Kidney (tissue), 14 donors: ENCODE measurements around the gene PTX3. TPM values are rescaled to one million over a fixed set of nuclear protein-coding genes. Genes with fewer than 3 reads are reported as not detected.

Experiments
- DNase-seq, 5 donors: peaks; one replicate each; pipeline ENCODE4 v3.0.0-alpha.2; 2013 to 2020
- FAIRE-seq: peaks from 2 replicates; lab custom pipeline; 2012; peaks lifted over from hg19 to GRCh38; lab: Jason Lieb, UNC
- H3K27ac ChIP-seq, 2 donors: one replicate each; pipeline ENCODE4 v1.7.0; 2013; ENCODE audit warnings: low read depth in 2 of 2, low read length in 2 of 2, inconsistent platforms in 1 of 2
- H3K27me3 ChIP-seq: one replicate; pipeline ENCODE4 v1.7.1; 2013; ENCODE audit warnings: low read length, inconsistent platforms; ENCODE audit not compliant: control insufficient read depth, insufficient read depth
- H3K36me3 ChIP-seq, 3 donors: one replicate each; pipeline versions ENCODE4 v1.7.0 to v1.7.1; 2013; ENCODE audit warnings: low read length in 3 of 3, control low read depth in 1 of 3, inconsistent platforms in 1 of 3; ENCODE audit not compliant: insufficient read depth in 3 of 3, control insufficient read depth in 2 of 3
- H3K4me1 ChIP-seq, 3 donors: one replicate each; pipeline versions ENCODE4 v1.7.0 to v1.7.1; 2013; ENCODE audit warnings: low read length in 3 of 3, inconsistent platforms in 1 of 3, low read depth in 1 of 3; ENCODE audit not compliant: control insufficient read depth in 2 of 3, insufficient read depth in 2 of 3
- H3K4me3 ChIP-seq, 3 donors: one replicate each; pipeline versions ENCODE4 v1.7.0 to v1.8.1; 2013; ENCODE audit warnings: low read length in 3 of 3, control low read depth in 1 of 3, inconsistent platforms in 1 of 3
- H3K9ac ChIP-seq, 3 donors: one replicate each; pipeline versions ENCODE4 v1.7.0 to v1.7.1; 2013; ENCODE audit warnings: low read length in 3 of 3, control low read depth in 1 of 3, inconsistent platforms in 1 of 3
- H3K9me3 ChIP-seq, 3 donors: one replicate each; pipeline versions ENCODE4 v1.7.0 to v1.7.1; 2013; ENCODE audit warnings: low read length in 3 of 3, control low read depth in 1 of 3, inconsistent platforms in 1 of 3; ENCODE audit not compliant: control insufficient read depth in 2 of 3, insufficient read depth in 1 of 3
- intact Hi-C: fragments of 100-400 bp; cut with DNase I; formaldehyde crosslinking; loops from one replicate; pipeline ENCODE4 v1.11.1; 2022
- polyA plus RNA-seq: library from polyadenylated mRNA; stranded (reverse); fragments of 350-450 nt; fragmentation: Illumina TruSeq; extraction: RNeasy Lipid Tissue Mini Kit (QIAGEN cat#74804); gene quantifications from one replicate; pipeline ENCODE4 v1.2.3, GENCODE V29; 2014; ENCODE audit warnings: low read depth, low replicate concordance; ENCODE audit not compliant: insufficient read depth
- total RNA-seq: library from RNA; stranded (reverse); fragmentation: NEBNext Ultra II Directional; extraction: Animal tissue kit (Norgen Biotek cat#: 25700); gene quantifications from one replicate; pipeline ENCODE4 v1.2.1, GENCODE V29; 2021
- TF ChIP-seq, protein P1 (sequence below): IDR thresholded peaks from 3 replicates; pipeline ENCODE4 v1.5.1; 2012; ENCODE audit warnings: mild to moderate bottlenecking, moderate library complexity, borderline replicate concordance; ENCODE audit not compliant: insufficient read depth; ENCODE audit errors: extremely low read depth
- donor health status: control.
- donor health status: control.
- donor health status: control.
- donor health status: control.
- donor health status: control.
- donor health status: DM: yes; HTN: yes; CAD: no.
- donor health status: Normal renal cell carcinoma (clear cell type).

Gene PTX3
- total and polyA plus RNA-seq, 2 donors from 2014 or later = 0.45 to 2.7 TPM

DNA sequence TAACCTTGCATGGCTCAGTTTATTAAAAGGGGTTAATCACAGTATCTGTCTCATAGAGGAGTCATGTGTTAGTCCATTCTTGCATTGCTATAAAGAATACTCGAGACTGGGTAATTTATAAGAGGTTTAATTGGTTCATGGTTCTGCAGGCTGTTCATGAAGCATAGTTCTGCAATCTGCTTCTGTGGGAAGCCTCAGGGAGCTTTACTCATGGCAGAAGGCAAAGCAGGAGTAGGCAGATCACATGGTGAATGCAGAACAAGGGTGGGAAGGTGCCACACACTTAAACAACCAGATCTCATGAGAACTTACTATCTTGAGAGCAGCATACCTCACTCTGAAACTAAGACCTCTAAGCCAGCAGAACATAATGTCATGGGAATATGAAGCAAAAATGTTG lies 42.2 kb upstream of the PTX3 start:
- Histone ChIP-seq H3K4me1 (no peaks in the 10 kb centered on the region), H3K9ac (no peak overlapping the region), H3K36me3 (no peaks in the 10 kb centered on the region), H3K4me3 (no peak overlapping the region), H3K27me3 (no peaks in the 10 kb centered on the region), H3K27ac (no peak overlapping the region), H3K9me3 (no peaks in the 10 kb centered on the region)
- TF ChIP-seq, protein P1, sequence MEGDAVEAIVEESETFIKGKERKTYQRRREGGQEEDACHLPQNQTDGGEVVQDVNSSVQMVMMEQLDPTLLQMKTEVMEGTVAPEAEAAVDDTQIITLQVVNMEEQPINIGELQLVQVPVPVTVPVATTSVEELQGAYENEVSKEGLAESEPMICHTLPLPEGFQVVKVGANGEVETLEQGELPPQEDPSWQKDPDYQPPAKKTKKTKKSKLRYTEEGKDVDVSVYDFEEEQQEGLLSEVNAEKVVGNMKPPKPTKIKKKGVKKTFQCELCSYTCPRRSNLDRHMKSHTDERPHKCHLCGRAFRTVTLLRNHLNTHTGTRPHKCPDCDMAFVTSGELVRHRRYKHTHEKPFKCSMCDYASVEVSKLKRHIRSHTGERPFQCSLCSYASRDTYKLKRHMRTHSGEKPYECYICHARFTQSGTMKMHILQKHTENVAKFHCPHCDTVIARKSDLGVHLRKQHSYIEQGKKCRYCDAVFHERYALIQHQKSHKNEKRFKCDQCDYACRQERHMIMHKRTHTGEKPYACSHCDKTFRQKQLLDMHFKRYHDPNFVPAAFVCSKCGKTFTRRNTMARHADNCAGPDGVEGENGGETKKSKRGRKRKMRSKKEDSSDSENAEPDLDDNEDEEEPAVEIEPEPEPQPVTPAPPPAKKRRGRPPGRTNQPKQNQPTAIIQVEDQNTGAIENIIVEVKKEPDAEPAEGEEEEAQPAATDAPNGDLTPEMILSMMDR = no peak
- FAIRE-seq (no peak), DNase-seq (no peak)
- intact Hi-C loops = no loop called here

DNA sequence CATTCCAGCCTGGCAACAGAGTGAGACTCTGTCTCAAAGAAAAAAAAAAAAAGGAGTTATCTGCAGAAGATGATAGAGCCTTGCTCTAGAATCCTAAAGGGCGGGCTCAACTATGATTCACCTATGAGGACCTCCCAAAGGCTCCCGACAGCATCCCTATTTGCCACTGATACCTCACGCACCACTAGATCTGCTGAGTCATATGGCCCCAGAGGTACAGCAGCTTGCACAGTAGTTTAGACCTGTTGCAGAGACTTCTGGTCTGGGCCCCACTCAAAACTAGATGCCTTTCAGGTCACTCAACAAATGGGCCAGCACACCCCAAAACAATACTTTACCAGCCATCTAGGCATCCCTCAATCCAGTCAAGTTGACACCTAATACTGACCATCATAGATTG lies 38.1 kb upstream of the PTX3 start:
- DNase-seq (no peak), FAIRE-seq (no peak)
- Histone ChIP-seq H3K9ac (no peak overlapping the region), H3K36me3 (no peaks in the 10 kb centered on the region), H3K27ac (no peak overlapping the region), H3K27me3 (no peaks in the 10 kb centered on the region), H3K9me3 (no peaks in the 10 kb centered on the region), H3K4me3 (no peak overlapping the region), H3K4me1 (no peaks in the 10 kb centered on the region)
- intact Hi-C loops = no loop called here
- TF ChIP-seq, protein P1 = no peak

DNA sequence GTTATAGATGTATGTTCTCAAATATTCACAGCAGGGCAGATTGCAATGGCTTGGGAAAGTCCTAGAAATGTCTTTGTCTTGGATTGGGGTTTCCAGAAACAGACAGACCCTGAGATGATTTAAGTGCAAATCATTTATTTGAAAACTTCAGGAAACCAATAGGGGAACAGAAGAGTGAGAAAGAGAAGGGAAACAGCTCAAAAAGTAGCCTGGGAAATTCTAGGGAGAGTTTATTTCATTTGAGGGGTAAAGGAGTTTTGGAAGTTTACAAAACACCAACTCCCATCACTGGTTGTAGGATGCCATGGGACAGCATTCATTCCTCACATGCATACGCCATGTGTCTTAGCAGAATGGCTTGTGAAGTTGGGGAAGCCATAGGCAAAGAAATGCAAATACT lies 32.3 kb upstream of the PTX3 start:
- no peaks in the 10 kb centered on the region for H3K4me1 ChIP-seq
- no peaks in the 10 kb centered on the region for H3K9me3 ChIP-seq
- no peak overlapping the region for H3K27ac ChIP-seq
- no peaks in the 10 kb centered on the region for H3K36me3 ChIP-seq
- DNase-seq = no peak
- intact Hi-C loops = no loop called here
- H3K4me3 ChIP-seq = no peak overlapping the region
- no peaks in the 10 kb centered on the region for H3K27me3 ChIP-seq
- TF ChIP-seq, protein P1 = no peak
- FAIRE-seq = no peak
- H3K9ac ChIP-seq = no peak overlapping the region

DNA sequence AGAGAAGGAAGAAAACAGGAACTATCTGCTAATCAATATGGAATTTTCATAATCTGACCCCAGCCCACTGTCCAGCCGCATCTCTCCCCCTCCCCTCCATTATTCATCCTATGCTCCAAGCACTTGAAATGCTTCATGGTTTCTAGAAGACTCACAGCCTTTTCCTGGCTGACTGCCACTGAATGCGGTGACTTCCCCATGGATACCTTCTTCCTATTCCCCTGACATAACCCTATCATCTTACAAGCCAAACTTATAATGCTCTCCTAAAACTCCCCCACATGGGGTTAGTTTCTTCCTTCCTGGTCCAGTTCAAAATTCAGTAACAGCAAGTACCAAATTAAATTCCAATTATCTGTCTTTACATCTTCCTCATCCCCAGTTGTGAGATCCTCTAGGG lies 31.2 kb upstream of the PTX3 start:
- H3K9me3 ChIP-seq = no peaks in the 10 kb centered on the region
- no peak overlapping the region for H3K4me3 ChIP-seq
- no peak overlapping the region for H3K27ac ChIP-seq
- intact Hi-C loops = no loop called here
- DNase-seq (peak in 2 of 5 donors; percentile 19 to 34), FAIRE-seq (no peak)
- H3K4me1 ChIP-seq = no peaks in the 10 kb centered on the region
- H3K27me3 ChIP-seq = no peaks in the 10 kb centered on the region
- TF ChIP-seq, protein P1 = no peak
- H3K36me3 ChIP-seq = no peaks in the 10 kb centered on the region
- no peak overlapping the region for H3K9ac ChIP-seq
